Measurements from ENCODE around the gene SIRT2. TPM values are rescaled to one million over a fixed set of nuclear protein-coding genes. Genes with fewer than 3 reads are reported as not detected.

The SIRT2 gene
- total and polyA plus RNA-seq, 2 of the 13 experiments (the other 11 are each of a cell fraction or from before 2014, with no cell fraction given): 22.3 to 26.1 TPM

GRCh38 chr19:38852231-38853044 is 47.0 kb downstream of the SIRT2 start (continued):
- TF ChIP-seq ZFP91 (CRISPR knock-in tag; IDR thresholded peaks at IDR 0.05; ENCODE audit: borderline replicate concordance) (peak; percentile 99), MIER3 (CRISPR knock-in tag; IDR thresholded peaks at IDR 0.05; ENCODE audit: borderline replicate concordance) (0 out of 2 replicates have a peak, but pooled peaks have one; percentile 55), ZFP36L2 (CRISPR knock-in tag; IDR thresholded peaks at IDR 0.05) (no peak), ZBTB4 (CRISPR knock-in tag; IDR thresholded peaks at IDR 0.05; ENCODE audit: borderline replicate concordance) (no peak), POLR2AphosphoS5 (IDR thresholded peaks at IDR 0.05; ENCODE audit: low read depth, low read length) (peak; percentile 24; the same call in 1 of the 2 replicates), ZNF407 (CRISPR knock-in tag; IDR thresholded peaks at IDR 0.05; ENCODE audit: not compliant biosample characterization) (peak; percentile 15), SP4 (CRISPR knock-in tag; IDR thresholded peaks at IDR 0.05) (0 out of 2 replicates have a peak, but pooled peaks have one; percentile 29), NRL (CRISPR knock-in tag; IDR thresholded peaks at IDR 0.05; ENCODE audit: borderline replicate concordance) (peak; percentile 52; the same call in 1 of the 2 replicates), ZMYM3 (CRISPR knock-in tag; IDR thresholded peaks at IDR 0.05) (peak; percentile 86), ATF2 (CRISPR knock-in tag; IDR thresholded peaks at IDR 0.05) (no peak), ZNF12 (CRISPR knock-in tag; IDR thresholded peaks at IDR 0.05) (0 out of 2 replicates have a peak, but pooled peaks have one; percentile 40)

Data from HepG2 (cell line).